Suppressor macrophage treated with lipopolysaccharide for 1 hour (primary cell): ENCODE results near the gene LRRC38.
"Not testable (repeated sequence)": the region's sequence is repeated elsewhere in the genome, so short reads cannot be mapped to it uniquely, and the experiment has no call there.

ENCODE experiments used
- DNase-seq, 3 donors: peaks; one replicate each; pipeline ENCODE4 v3.0.0-alpha.2; 2020 to 2022

Gene LRRC38, protein sequence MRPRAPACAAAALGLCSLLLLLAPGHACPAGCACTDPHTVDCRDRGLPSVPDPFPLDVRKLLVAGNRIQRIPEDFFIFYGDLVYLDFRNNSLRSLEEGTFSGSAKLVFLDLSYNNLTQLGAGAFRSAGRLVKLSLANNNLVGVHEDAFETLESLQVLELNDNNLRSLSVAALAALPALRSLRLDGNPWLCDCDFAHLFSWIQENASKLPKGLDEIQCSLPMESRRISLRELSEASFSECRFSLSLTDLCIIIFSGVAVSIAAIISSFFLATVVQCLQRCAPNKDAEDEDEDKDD

GRCh38 chr1:13513895-13514546 is at the start of gene LRRC38:
Gene LRRC38, minus strand, starts transcription at chr1:13514003. Its CDS starts 410 bp downstream, at chr1:13513593.
- peak in 2 of 3 donors; percentile 9 to 39 for DNase-seq

DNA sequence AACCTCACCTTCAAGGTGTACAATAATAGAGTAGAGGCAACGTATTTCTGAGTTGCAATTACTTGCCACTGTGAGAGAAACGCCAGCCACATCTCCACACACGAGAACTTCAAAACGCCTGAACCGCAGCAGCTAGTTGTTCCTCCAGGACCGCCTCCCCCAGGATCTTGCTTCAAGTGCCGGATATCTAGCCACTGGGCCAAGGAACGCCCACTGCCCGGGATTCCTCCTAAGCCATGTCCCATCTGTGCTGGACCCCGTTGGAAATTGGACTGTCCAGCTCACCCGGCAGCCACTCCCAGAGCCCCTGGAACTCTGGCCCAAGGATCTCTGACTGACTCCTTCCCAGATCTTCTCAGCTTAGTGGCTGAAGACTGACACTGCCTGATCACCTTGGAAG is 49.2 kb upstream of the LRRC38 start:
- DNase-seq: not testable (repeated sequence)

DNA sequence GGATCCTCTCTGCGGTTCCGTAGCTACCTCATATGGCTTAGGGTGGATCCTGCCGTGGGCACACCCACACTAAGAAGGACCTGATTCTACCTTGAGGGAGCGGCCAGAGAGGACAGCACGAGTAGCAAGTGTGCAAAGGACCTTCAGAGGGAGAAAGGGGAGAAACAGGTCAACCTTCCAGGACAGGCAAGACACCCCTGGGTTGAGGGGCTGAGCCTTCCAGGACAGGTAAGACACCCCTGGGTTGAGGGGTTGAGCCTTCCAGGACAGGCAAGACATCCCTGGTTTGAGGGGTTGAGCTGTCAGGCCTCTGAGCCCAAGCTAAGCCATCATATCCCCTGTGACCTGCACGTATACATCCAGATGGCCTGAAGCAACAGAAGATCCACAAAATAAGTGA is 46.7 kb upstream of the LRRC38 start:
- no peak for DNase-seq

DNA sequence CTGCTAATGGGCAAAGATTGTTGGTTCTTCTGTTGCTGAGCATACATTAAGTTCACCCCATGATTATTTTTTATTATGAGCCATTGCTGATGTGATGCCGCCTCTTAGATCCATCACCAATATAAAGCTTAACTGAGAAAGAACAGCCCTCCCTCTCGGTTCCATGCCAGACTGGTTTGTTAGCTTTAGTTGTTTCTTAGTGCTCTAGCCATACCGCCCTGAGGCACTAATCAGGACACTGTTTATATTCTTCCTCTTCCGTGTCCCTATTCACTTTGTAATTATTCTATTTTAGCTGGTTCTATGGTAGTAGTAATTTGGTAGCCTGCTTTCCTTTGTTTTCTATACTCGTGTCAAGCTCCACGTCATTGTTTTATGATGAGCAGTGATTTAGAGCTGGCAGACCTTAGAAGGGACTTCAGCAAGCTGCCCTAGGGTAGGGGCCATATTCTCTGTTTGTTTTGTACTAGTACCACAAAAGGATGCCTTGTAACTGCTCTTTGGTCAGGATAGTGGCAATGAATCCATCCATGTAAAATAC is 42.5 kb upstream of the LRRC38 start:
- no peak for DNase-seq

- no peak for DNase-seq
Measured at GRCh38 chr1:13554798-13555197, 41.0 kb upstream of the LRRC38 start.

DNA sequence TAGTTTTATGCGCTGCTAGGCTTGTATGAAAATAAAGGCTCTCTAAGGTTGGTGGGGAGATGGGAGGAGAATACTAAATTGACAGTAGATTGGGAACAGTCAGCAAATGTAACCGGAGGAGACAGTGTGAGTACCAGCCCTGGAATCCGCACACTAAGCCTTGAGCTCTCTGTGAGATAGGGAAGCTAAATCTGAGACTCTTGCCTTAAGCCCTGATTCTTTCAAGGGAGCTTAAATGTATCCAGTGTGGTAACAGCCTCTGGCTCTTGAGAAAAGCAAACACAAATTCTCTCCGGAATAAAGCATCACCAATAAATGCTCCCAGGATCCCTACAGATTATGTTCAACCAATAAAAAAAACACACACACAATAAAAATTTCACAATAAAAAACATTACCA is 36.9 kb upstream of the LRRC38 start:
- no peak for DNase-seq

GRCh38 chr1:13549521-13549920 is 35.7 kb upstream of the LRRC38 start:
- no peak for DNase-seq

GRCh38 chr1:13549021-13549420 is 35.2 kb upstream of the LRRC38 start:
- no peak for DNase-seq

DNA sequence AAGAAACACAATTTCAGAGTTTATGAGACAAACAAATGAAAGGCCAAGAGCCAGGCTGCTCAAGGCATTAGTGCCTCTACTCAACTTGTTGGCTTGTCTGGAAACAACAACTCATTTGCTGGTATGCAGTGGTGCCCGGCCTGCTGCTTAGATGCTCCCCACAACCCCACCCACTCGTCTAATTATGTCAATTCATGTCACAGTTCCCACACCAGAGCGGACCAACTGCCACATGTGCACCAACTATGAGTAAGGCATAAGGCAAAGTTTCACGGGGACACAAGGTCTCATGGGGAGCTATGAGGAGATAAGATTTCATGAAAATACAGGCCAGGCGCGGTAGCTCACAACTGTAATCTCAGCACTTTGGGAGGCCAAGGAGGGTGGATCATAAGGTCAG is 34.5 kb upstream of the LRRC38 start:
- no peak for DNase-seq

DNA sequence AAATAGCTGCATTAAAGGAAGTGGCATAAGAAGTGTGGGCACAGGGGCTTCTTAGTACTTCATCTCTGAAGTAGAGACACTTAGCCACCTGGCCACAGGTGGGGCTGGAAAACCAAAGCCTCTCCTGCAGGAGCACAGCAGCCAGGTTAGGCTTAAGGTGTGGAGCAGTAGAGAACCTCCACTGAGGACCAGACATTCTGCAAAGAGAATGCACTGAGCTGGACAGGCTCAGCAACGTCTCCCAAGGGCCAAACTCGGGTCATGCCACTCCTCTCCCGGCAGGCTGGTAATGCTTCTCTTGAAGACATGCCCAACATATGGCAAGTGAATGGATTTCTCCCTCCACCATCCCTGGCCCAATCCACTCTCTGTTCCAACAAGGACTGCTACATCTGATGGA is 33.0 kb upstream of the LRRC38 start:
- no peak for DNase-seq

- no peak for DNase-seq
Measured at GRCh38 chr1:13544221-13544556, 30.4 kb upstream of the LRRC38 start.

GRCh38 chr1:13543451-13544220 is 29.8 kb upstream of the LRRC38 start:
- DNase-seq: peak; percentile 29 to 42 (median 30)

DNA sequence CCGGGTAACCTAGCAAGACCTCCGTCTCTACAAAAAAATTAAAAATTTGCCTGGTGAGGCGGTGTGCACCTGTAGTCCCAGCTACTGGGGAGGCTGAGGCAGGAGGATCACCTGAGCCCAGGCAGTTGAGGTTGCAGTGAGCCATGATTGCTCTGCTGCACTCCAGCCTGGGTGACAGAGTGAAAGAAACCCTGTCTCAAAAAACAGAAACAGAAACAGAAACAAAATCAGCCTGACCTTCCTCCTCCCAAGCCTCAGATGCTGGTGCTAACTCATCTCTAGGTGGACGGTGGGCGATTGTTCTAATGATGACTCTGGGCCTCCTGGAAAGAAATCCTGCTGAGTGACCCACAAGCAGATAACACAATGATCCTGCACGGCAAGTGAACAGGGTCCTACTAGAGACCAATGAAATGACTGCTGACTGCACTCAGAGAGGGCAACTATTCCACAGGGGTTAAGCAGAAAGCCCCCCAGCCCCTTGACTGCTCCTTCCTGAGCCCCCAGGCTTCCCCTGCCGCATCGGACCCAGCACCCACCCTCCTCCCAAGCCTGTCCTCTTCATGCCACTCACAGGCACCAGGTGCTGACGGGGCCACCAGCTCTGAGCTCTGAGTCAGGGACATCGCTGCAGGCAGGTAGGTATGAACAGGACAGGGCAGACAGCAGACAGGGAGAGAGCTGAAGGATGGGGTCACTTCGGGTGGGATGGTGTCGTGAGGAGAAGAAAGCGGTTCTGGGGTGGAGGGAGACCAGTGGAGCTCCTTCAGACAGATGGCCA is 27.8 kb upstream of the LRRC38 start:
- peak in 2 of 3 donors; percentile 7 to 8 for DNase-seq

DNA sequence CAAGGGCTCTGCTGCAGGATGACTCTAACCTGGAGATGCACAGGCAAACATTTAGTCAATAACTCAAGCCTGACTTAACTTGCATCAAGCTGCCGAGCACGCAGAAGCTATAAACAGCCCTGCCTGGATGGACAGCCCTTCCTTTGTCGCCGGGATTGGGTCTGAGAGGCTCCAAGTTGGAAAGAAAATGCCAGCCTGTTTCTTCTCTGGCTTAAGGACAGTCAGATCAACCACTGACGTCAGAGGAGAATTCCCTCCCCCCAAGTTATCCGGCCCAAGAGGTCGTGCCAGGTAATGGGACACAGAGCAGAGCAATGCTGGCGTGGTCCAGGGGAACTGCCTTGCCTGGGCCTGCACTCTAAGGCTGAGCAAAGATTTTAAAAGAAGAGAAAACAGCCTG is 27.1 kb upstream of the LRRC38 start:
- no peak for DNase-seq

DNA sequence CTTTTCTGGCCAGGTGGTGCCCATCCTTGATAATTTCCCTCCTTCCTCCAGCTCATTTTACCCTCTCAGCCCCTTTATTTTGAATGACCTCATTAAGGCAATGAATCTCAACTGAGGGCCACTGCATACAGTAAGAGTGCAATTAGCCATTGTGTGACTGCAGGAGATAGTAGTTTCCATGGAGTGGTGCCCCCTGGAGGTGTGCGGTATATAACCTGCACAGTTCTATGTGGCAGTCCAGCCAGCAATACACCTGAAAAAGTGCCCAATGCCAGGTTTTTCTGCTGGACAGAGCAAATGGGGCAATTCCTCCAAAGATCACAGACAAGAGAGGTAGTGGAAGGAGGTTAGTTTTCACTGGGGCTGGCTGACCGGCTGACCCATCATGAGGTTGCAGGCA is 25.9 kb upstream of the LRRC38 start:
- DNase-seq: no peak

GRCh38 chr1:13538832-13539231 is 25.0 kb upstream of the LRRC38 start:
- DNase-seq: no peak

DNA sequence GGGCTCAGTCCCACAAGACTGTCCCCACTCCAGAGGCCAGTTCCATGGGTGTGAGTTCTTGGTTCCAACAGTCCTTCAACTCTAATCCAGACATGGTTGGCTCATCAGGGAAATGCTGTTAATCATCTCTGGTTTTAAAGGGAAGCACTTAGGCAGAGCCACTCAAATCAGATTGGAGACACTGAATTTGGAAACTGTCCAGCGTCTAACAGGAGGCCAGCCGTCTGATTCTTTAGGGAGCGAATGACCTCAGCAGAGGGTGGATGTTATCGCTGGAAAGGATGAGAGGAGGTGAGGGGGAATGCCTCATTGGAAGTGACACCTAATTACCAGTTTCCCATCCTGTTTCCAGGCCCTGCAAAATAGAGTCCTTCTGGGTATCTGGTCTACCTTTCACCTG is 22.8 kb upstream of the LRRC38 start:
- DNase-seq: no peak

DNA sequence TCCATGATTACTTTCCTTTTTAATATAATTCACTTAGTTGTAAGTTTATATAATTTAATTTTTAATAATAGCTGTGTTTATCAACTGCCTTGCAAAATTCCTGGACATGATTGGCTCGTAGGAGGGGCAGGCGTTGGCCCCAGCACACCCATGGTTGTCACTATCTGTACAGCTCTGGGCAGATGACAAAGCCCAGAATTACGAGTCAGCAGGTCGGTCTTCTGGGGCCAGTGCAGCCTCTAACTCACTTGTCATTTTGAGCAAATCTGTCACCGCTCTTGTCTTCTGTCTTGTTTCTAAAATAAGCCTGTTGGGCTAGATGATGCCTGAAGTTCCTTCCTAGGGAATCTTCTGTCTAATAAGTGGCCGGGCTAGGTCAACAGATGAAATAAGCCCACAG is 21.4 kb upstream of the LRRC38 start:
- DNase-seq: no peak

DNA sequence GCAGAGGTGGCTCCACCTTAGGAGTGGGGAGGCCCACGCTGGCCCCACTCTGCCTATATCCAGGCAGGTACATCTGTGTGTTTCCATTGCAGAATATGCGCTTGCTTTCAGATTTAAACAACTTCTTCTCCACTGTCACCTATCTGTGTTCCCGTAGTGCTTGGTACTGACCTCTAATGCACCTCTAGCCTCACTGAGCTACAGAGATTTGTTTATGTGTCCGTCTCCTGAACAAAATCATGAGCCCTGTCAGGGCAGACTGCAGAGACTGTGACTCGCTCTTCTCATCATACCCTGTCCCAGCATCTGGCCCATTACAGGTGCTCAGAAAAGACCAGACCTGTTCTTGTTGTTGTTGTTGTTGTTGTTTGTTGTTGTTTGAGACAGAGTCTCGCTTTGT is 14.5 kb upstream of the LRRC38 start:
- no peak for DNase-seq

DNA sequence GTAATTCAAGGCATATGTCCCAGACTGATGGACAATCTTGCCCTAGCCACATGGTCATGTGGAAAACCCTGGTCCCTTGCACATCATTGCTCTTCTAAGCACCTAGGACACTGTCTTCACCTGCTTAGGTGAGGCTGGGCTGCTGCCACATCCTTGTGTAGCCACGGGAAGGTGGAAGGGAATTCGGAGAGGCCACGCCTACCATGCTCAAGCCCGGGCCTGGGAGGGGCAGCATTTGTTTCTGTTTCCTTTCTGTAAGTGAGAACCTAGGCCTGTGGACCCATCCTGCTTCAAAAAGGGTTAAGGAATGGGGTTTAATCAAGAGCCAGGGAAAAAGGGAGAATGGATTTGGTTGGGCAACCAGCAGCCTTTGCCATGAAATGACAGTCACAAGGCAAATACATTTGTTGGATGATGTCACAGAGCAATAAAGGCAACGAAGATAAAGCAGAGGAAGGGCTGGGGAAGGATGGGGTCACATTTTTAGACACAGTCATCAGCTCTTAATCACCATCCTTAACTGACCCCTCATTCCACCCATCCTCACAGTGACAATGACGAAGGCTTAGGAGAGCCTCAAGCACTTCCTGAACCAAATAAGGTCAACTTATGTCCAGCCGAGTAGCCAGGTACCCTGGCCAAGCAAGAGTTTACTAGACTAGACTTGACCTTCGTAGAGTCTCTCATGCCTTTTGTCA is 10.1 kb upstream of the LRRC38 start:
- DNase-seq: peak in 2 of 3 donors; percentile 5 to 6

GRCh38 chr1:13520985-13521384 is 7.2 kb upstream of the LRRC38 start:
- DNase-seq: no peak

- peak; percentile 37 to 69 (median 61) for DNase-seq
Measured at GRCh38 chr1:13517193-13517812, 3.5 kb upstream of the LRRC38 start.
